ENCODE measurements around the gene PTPRE.

The PTPRE gene

GRCh38 chr10:127972751-127973357 is 66.0 kb downstream of the PTPRE start:
- DNase-seq (ENCODE audit: low read depth) = no peak
- TF ChIP-seq CTCF (conservative IDR thresholded peaks at IDR 0.05; ENCODE audit: low read depth, low read length) = no peak
- H3K4me3 ChIP-seq (ENCODE audit: low read length) = no peak overlapping the region

GRCh38 chr10:127973791-127974311 is 66.9 kb downstream of the PTPRE start:
- no peak for DNase-seq (ENCODE audit: low read depth)
- no peak overlapping the region for H3K4me3 ChIP-seq (ENCODE audit: low read length)
- TF ChIP-seq CTCF (conservative IDR thresholded peaks at IDR 0.05; ENCODE audit: low read depth, low read length) = peak; percentile 49

- no peak for TF ChIP-seq CTCF (conservative IDR thresholded peaks at IDR 0.05; ENCODE audit: low read depth, low read length)
- no peak overlapping the region for H3K4me3 ChIP-seq (ENCODE audit: low read length)
- DNase-seq (ENCODE audit: low read depth) = no peak
Measured at GRCh38 chr10:127974911-127975310, 68.0 kb downstream of the PTPRE start.

GRCh38 chr10:127976286-127976685 is 69.4 kb downstream of the PTPRE start:
- no peak for TF ChIP-seq CTCF (conservative IDR thresholded peaks at IDR 0.05; ENCODE audit: low read depth, low read length)
- DNase-seq (ENCODE audit: low read depth) = no peak
- H3K4me3 ChIP-seq (ENCODE audit: low read length) = no peak overlapping the region

- H3K4me3 ChIP-seq (ENCODE audit: low read length) = no peak overlapping the region
- no peak for DNase-seq (ENCODE audit: low read depth)
- TF ChIP-seq CTCF (conservative IDR thresholded peaks at IDR 0.05; ENCODE audit: low read depth, low read length) = no peak
Measured at GRCh38 chr10:127976701-127977356, 69.9 kb downstream of the PTPRE start.

- H3K4me3 ChIP-seq (ENCODE audit: low read length) = no peak overlapping the region
- no peak for TF ChIP-seq CTCF (conservative IDR thresholded peaks at IDR 0.05; ENCODE audit: low read depth, low read length)
Measured at GRCh38 chr10:127977357-127978009, 70.6 kb downstream of the PTPRE start.

More at GRCh38 chr10:127977357-127978009, 70.6 kb downstream of the PTPRE start:
- DNase-seq (ENCODE audit: low read depth) = no peak

Data from retinal pigment epithelial cell (primary cell).